GM19395 (cell line): ENCODE results near the gene ABCA8.
"Not testable (repeated sequence)": the region's sequence is repeated elsewhere in the genome, so short reads cannot be mapped to it uniquely, and the experiment has no call there.

ENCODE experiments used
- ATAC-seq: cut with Tn5 transposase; IDR thresholded peaks from one replicate; pipeline ENCODE4 v1.9.1; 2021; ENCODE audit warnings: mild to moderate bottlenecking, moderate library complexity; ENCODE audit not compliant: unreplicated experiment

ABCA8 gene

GRCh38 chr17:68834328-68834836 lies 120.8 kb downstream of the ABCA8 start:
- no peak for ATAC-seq

GRCh38 chr17:68832109-68832802 lies 122.9 kb downstream of the ABCA8 start:
- no peak for ATAC-seq

GRCh38 chr17:68831170-68831569 lies 124.0 kb downstream of the ABCA8 start:
- ATAC-seq = no peak

- no peak for ATAC-seq
These were observed 124.9 kb downstream of the ABCA8 start for GRCh38 chr17:68830313-68830712.

- ATAC-seq = no peak
These were observed 126.0 kb downstream of the ABCA8 start for GRCh38 chr17:68829211-68829610.

- ATAC-seq = no peak
These were observed 130.5 kb downstream of the ABCA8 start for GRCh38 chr17:68824707-68825106.

- ATAC-seq = not testable (repeated sequence)
These were observed 131.0 kb downstream of the ABCA8 start for GRCh38 chr17:68824185-68824584.

GRCh38 chr17:68822719-68823289 lies 132.4 kb downstream of the ABCA8 start:
- ATAC-seq = no peak

- no peak for ATAC-seq
These were observed 133.1 kb downstream of the ABCA8 start for GRCh38 chr17:68821860-68822696.

GRCh38 chr17:68820825-68821481 lies 134.2 kb downstream of the ABCA8 start:
- ATAC-seq = no peak

GRCh38 chr17:68820476-68820824 lies 134.7 kb downstream of the ABCA8 start:
- ATAC-seq = no peak

- ATAC-seq = no peak
These were observed 135.7 kb downstream of the ABCA8 start for GRCh38 chr17:68819465-68819864.
